Measurements from ENCODE around the gene RGL2. TPM values are rescaled to one million over a fixed set of nuclear protein-coding genes. Genes with fewer than 3 reads are reported as not detected.

The RGL2 gene
- polyA plus RNA-seq, 1 of the 3 experiments (the other 2 are of a cell fraction): 59.4 TPM

Other genes with a start within 250 kb of the RGL2 start
- 1.6 and 1.9 TPM in 2 replicates for gene HLA-DPA1, start 225.3 kb downstream of the RGL2 start, polyA plus RNA-seq (2012; rRNA removed)
- gene HLA-DPB1, start 223.0 kb downstream of the RGL2 start, polyA plus RNA-seq (2012; rRNA removed): 1.0 and 2.0 TPM in 2 replicates
- 0.99 and 1.1 TPM in 2 replicates for gene COL11A2, start 106.5 kb downstream of the RGL2 start, polyA plus RNA-seq (2012; rRNA removed)
- gene RXRB, start 98.3 kb downstream of the RGL2 start, polyA plus RNA-seq (2012; rRNA removed): 45.8 and 61.0 TPM in 2 replicates
- gene SLC39A7, start 98.1 kb downstream of the RGL2 start, polyA plus RNA-seq (2012; rRNA removed): 129 and 138 TPM in 2 replicates
- gene HSD17B8, start 94.3 kb downstream of the RGL2 start, polyA plus RNA-seq (2012; rRNA removed): 33.5 and 37.5 TPM in 2 replicates
- gene RING1, start 90.4 kb downstream of the RGL2 start, polyA plus RNA-seq (2012; rRNA removed): 55.1 and 61.3 TPM in 2 replicates
- 74.0 and 90.7 TPM in 2 replicates for gene VPS52, start 27.1 kb downstream of the RGL2 start, polyA plus RNA-seq (2012; rRNA removed)
- 12,112 and 13,423 TPM in 2 replicates for gene RPS18, start 26.9 kb downstream of the RGL2 start, polyA plus RNA-seq (2012; rRNA removed)
- gene B3GALT4, start 21.8 kb downstream of the RGL2 start, polyA plus RNA-seq (2012; rRNA removed): 0.55 and 0.56 TPM in 2 replicates
- 153 and 172 TPM in 2 replicates for gene WDR46, start 9.7 kb downstream of the RGL2 start, polyA plus RNA-seq (2012; rRNA removed)
- gene PFDN6, start 9.3 kb downstream of the RGL2 start, polyA plus RNA-seq (2012; rRNA removed): 182 and 213 TPM in 2 replicates
- 27.9 and 44.5 TPM in 2 replicates for gene TAPBP, start 15.1 kb upstream of the RGL2 start, polyA plus RNA-seq (2012; rRNA removed)
- gene ZBTB22, start 18.8 kb upstream of the RGL2 start, polyA plus RNA-seq (2012; rRNA removed): 19.5 and 22.2 TPM in 2 replicates
- 46.9 and 51.4 TPM in 2 replicates for gene DAXX, start 24.0 kb upstream of the RGL2 start, polyA plus RNA-seq (2012; rRNA removed)
- gene KIFC1, start 92.9 kb upstream of the RGL2 start, polyA plus RNA-seq (2012; rRNA removed): 29.6 and 35.9 TPM in 2 replicates
- 48.7 and 59.0 TPM in 2 replicates for gene PHF1, start 112.1 kb upstream of the RGL2 start, polyA plus RNA-seq (2012; rRNA removed)
- 349 and 444 TPM in 2 replicates for gene CUTA, start 119.2 kb upstream of the RGL2 start, polyA plus RNA-seq (2012; rRNA removed)
- 5.9 and 8.8 TPM in 2 replicates for gene SYNGAP1, start 121.1 kb upstream of the RGL2 start, polyA plus RNA-seq (2012; rRNA removed)
- gene ZBTB9, start 155.6 kb upstream of the RGL2 start, polyA plus RNA-seq (2012; rRNA removed): 5.7 and 5.9 TPM in 2 replicates